HepG2 (cell line): ENCODE results near the gene PNPLA2. TPM values are rescaled to one million over a fixed set of nuclear protein-coding genes. Genes with fewer than 3 reads are reported as not detected.

Experiments
- AHR ChIP-seq: IDR thresholded peaks from 2 replicates; pipeline ENCODE4 v1.6.1; 2018; ENCODE audit warnings: missing genetic modification reagents, missing compliant biosample characterization
- FOXA3 ChIP-seq: IDR thresholded peaks from 2 replicates; pipeline ENCODE4 v1.6.1; 2016; ENCODE audit warnings: missing genetic modification reagents, missing compliant biosample characterization
- HOXA9 ChIP-seq: sonication (generic); formaldehyde crosslinking; IDR thresholded peaks from 2 replicates; pipeline ENCODE4 v1.8.1; 2022; ENCODE audit warnings: missing genetic modification reagents, mild to moderate bottlenecking, moderate library complexity, borderline replicate concordance
- IRF2 ChIP-seq: IDR thresholded peaks from 2 replicates; pipeline ENCODE4 v1.6.1; 2018; ENCODE audit warnings: missing genetic modification reagents, missing compliant biosample characterization
- NBN ChIP-seq: fragments of 450-650 bp; conservative IDR thresholded peaks from 2 replicates; pipeline ENCODE4 v1.6.1; 2017
- NCOR1 ChIP-seq: fragments of 200-600 bp; sonication (generic); IDR thresholded peaks from 2 replicates; pipeline ENCODE4 v1.7.0; 2017; ENCODE audit warnings: antibody characterized with exemption, low read length, borderline replicate concordance
- NFATC3 ChIP-seq: sonication (generic); formaldehyde crosslinking; IDR thresholded peaks from 2 replicates; pipeline ENCODE4 v1.5.1; 2020; ENCODE audit warnings: mild to moderate bottlenecking, missing genetic modification reagents
- STAT5B ChIP-seq: sonication (generic); formaldehyde crosslinking; IDR thresholded peaks from 2 replicates; pipeline ENCODE4 v1.4.0; 2020; ENCODE audit warnings: missing genetic modification reagents
- TCF12 ChIP-seq, 2 experiments: fragments of 450-650 bp in 1 of 2; sonication (generic) in 1 of 2; formaldehyde crosslinking in 1 of 2; IDR thresholded peaks; 2 replicates each; pipeline versions ENCODE4 v1.6.1 to v1.8.0; 2017 to 2022; ENCODE audit warnings: antibody characterized with exemption in 1 of 2, mild to moderate bottlenecking in 1 of 2, missing genetic modification reagents in 1 of 2, moderate library complexity in 1 of 2
- TGIF2 ChIP-seq: IDR thresholded peaks from 2 replicates; pipeline ENCODE4 v1.6.1; 2016; ENCODE audit warnings: control low read depth, missing compliant biosample characterization
- XRCC5 ChIP-seq: fragments of 200-400 bp; formaldehyde crosslinking; optimal IDR thresholded peaks from 2 replicates; pipeline ENCODE3; 2017; ENCODE audit warnings: mild to moderate bottlenecking, low read length
- ZBTB21 ChIP-seq: sonication (generic); formaldehyde crosslinking; IDR thresholded peaks from 2 replicates; pipeline ENCODE4 v1.4.0; 2020; ENCODE audit warnings: missing genetic modification reagents
- ZC3H13 ChIP-seq: sonication (generic); formaldehyde crosslinking; IDR thresholded peaks from 2 replicates; pipeline ENCODE4 v1.8.1; 2023; ENCODE audit warnings: mild to moderate bottlenecking, missing genetic modification reagents, moderate library complexity
- ZFY ChIP-seq: sonication (generic); formaldehyde crosslinking; IDR thresholded peaks from 2 replicates; pipeline ENCODE4 v1.4.0; 2020; ENCODE audit warnings: missing genetic modification reagents
- ZKSCAN8 ChIP-seq: IDR thresholded peaks from 2 replicates; pipeline ENCODE4 v1.6.1; 2016; ENCODE audit warnings: borderline replicate concordance, missing genetic modification reagents, missing compliant biosample characterization
- polyA plus RNA-seq, 8 experiments: library from polyadenylated mRNA; depleted of rRNA in 3 of 8; stranded (reverse) in 7 of 8; unstranded in 1 of 8; fragments of >200 nt; fragmentation: Illumina TruSeq in 4 of 8; extraction: Trizol in 4 of 8; gene quantifications; 2 replicates each; pipeline versions ENCODE4 v1.2.1 to v1.2.3, GENCODE V29; 2011 to 2016; ENCODE audit warnings: low read depth in 4 of 8, missing spikeins in 1 of 8, mixed read lengths in 1 of 8; ENCODE audit not compliant: insufficient read depth in 1 of 8
- total RNA-seq, 5 experiments: library from RNA; depleted of rRNA; stranded (reverse); fragments of >200 nt; fragmentation: Illumina TruSeq; extraction: Trizol; gene quantifications; 2 replicates each; pipeline ENCODE4 v1.2.3, GENCODE V29; 2016; ENCODE audit warnings: low read depth in 1 of 5
- TF ChIP-seq, protein P1 (sequence below): sonication (generic); formaldehyde crosslinking; IDR thresholded peaks from 2 replicates; pipeline ENCODE4 v1.4.0; 2020; ENCODE audit warnings: missing genetic modification reagents, borderline replicate concordance
- TF ChIP-seq, protein P2 (sequence below): sonication (generic); formaldehyde crosslinking; IDR thresholded peaks from 2 replicates; pipeline ENCODE4 v1.9.0; 2021; ENCODE audit warnings: missing genetic modification reagents, borderline replicate concordance
- TF ChIP-seq, protein P3 (sequence below): IDR thresholded peaks from 2 replicates; pipeline ENCODE4 v1.6.1; 2016; ENCODE audit warnings: missing genetic modification reagents, missing compliant biosample characterization
- TF ChIP-seq, protein P4 (sequence below): sonication (generic); formaldehyde crosslinking; IDR thresholded peaks from 2 replicates; pipeline ENCODE4 v1.5.1; 2020; ENCODE audit warnings: mild to moderate bottlenecking, missing genetic modification reagents, moderate library complexity
- TF ChIP-seq, protein P5 (sequence below): IDR thresholded peaks from 2 replicates; pipeline ENCODE4 v1.6.1; 2012; ENCODE audit warnings: inconsistent platforms
- TF ChIP-seq, protein P6 (sequence below): sonication (generic); formaldehyde crosslinking; IDR thresholded peaks from 2 replicates; pipeline ENCODE4 v1.4.0; 2020; ENCODE audit warnings: missing genetic modification reagents; ENCODE audit errors: not compliant biosample characterization

Gene PNPLA2
- total and polyA plus RNA-seq, 2 of the 13 experiments (the other 11 are each of a cell fraction or from before 2014, with no cell fraction given) = 10.5 to 43.2 TPM

DNA sequence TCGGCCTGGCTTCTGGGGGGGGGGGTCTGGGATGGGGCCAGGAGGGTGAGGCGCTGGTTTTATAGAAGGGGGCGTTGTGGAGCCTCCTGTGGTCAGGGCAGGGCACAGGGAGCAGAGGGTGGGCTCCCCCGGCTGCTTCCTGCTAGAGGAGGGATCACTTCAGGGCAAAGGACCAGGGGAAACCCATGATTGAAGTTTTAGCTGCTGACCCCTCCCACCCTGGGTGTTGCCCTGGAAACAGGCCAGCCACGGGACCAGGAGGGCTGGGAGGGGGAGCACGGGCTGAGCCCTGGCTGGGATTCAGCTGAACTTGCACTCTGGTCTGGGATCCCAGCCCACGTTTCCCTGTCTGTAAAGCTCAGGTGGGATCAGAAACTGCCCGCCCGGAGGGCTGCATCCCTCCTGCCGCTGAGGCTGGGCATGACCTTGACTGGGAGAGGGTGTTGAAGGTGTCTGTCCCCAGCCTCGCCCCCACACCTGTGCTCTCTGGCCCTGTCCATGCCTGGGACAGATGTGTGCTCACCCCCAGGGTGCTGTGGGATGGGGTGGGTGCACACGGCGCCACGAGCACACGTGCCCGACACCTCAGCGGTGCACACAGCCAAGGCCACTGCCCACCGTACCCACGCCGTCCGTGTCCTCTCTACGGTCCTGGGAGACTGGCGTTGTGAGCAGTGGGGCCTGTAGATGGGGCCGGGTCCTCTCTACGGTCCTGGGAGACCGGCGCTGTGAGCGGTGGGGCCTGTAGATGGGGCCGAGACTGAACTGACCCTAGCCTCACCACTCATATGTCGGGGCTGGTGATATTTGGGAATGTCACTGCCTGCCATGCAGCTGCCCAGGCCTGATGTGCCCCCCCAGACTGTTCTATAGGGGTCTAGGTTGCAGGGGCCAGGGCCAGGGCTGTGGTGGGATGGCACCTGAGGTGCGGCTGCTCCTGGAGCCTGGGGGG lies 26.3 kb downstream of the PNPLA2 start (continued):
- TF ChIP-seq, protein P1, sequence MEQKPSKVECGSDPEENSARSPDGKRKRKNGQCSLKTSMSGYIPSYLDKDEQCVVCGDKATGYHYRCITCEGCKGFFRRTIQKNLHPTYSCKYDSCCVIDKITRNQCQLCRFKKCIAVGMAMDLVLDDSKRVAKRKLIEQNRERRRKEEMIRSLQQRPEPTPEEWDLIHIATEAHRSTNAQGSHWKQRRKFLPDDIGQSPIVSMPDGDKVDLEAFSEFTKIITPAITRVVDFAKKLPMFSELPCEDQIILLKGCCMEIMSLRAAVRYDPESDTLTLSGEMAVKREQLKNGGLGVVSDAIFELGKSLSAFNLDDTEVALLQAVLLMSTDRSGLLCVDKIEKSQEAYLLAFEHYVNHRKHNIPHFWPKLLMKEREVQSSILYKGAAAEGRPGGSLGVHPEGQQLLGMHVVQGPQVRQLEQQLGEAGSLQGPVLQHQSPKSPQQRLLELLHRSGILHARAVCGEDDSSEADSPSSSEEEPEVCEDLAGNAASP (CRISPR knock-in tag) = peak; percentile 73; the same call in 1 of the 2 replicates
- TF ChIP-seq XRCC5 (no peak), HOXA9 (CRISPR knock-in tag) (no peak), NFATC3 (CRISPR knock-in tag) (no peak), TCF12 (IDR thresholded peaks at IDR 0.05) (no peak), TCF12 (CRISPR knock-in tag; IDR thresholded peaks at IDR 0.05) (no peak), TGIF2 (no peak), ZKSCAN8 (no peak), NBN (no peak), STAT5B (CRISPR knock-in tag) (no peak), FOXA3 (no peak), ZFY (CRISPR knock-in tag) (no peak), NCOR1 (no peak; the same call in 1 of the 2 replicates), ZBTB21 (CRISPR knock-in tag) (no peak), ZC3H13 (CRISPR knock-in tag) (no peak), IRF2 (CRISPR knock-in tag) (no peak), AHR (CRISPR knock-in tag) (0 out of 2 replicates have a peak, but pooled peaks have one; percentile 47)
- TF ChIP-seq, protein P2, sequence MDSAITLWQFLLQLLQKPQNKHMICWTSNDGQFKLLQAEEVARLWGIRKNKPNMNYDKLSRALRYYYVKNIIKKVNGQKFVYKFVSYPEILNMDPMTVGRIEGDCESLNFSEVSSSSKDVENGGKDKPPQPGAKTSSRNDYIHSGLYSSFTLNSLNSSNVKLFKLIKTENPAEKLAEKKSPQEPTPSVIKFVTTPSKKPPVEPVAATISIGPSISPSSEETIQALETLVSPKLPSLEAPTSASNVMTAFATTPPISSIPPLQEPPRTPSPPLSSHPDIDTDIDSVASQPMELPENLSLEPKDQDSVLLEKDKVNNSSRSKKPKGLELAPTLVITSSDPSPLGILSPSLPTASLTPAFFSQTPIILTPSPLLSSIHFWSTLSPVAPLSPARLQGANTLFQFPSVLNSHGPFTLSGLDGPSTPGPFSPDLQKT (CRISPR knock-in tag) = no peak
- TF ChIP-seq, protein P3, sequence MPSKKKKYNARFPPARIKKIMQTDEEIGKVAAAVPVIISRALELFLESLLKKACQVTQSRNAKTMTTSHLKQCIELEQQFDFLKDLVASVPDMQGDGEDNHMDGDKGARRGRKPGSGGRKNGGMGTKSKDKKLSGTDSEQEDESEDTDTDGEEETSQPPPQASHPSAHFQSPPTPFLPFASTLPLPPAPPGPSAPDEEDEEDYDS (CRISPR knock-in tag) = peak; percentile 31; the same call in 1 of the 2 replicates
- TF ChIP-seq, protein P4, sequence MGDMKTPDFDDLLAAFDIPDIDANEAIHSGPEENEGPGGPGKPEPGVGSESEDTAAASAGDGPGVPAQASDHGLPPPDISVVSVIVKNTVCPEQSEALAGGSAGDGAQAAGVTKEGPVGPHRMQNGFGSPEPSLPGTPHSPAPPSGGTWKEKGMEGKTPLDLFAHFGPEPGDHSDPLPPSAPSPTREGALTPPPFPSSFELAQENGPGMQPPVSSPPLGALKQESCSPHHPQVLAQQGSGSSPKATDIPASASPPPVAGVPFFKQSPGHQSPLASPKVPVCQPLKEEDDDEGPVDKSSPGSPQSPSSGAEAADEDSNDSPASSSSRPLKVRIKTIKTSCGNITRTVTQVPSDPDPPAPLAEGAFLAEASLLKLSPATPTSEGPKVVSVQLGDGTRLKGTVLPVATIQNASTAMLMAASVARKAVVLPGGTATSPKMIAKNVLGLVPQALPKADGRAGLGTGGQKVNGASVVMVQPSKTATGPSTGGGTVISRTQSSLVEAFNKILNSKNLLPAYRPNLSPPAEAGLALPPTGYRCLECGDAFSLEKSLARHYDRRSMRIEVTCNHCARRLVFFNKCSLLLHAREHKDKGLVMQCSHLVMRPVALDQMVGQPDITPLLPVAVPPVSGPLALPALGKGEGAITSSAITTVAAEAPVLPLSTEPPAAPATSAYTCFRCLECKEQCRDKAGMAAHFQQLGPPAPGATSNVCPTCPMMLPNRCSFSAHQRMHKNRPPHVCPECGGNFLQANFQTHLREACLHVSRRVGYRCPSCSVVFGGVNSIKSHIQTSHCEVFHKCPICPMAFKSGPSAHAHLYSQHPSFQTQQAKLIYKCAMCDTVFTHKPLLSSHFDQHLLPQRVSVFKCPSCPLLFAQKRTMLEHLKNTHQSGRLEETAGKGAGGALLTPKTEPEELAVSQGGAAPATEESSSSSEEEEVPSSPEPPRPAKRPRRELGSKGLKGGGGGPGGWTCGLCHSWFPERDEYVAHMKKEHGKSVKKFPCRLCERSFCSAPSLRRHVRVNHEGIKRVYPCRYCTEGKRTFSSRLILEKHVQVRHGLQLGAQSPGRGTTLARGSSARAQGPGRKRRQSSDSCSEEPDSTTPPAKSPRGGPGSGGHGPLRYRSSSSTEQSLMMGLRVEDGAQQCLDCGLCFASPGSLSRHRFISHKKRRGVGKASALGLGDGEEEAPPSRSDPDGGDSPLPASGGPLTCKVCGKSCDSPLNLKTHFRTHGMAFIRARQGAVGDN (CRISPR knock-in tag) = peak; percentile 60
- TF ChIP-seq, protein P5, sequence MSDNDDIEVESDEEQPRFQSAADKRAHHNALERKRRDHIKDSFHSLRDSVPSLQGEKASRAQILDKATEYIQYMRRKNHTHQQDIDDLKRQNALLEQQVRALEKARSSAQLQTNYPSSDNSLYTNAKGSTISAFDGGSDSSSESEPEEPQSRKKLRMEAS = 0 out of 2 replicates have a peak, but pooled peaks have one; percentile 18
- TF ChIP-seq, protein P6, sequence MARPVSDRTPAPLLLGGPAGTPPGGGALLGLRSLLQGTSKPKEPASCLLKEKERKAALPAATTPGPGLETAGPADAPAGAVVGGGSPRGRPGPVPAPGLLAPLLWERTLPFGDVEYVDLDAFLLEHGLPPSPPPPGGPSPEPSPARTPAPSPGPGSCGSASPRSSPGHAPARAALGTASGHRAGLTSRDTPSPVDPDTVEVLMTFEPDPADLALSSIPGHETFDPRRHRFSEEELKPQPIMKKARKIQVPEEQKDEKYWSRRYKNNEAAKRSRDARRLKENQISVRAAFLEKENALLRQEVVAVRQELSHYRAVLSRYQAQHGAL (CRISPR knock-in tag) = no peak
